Measurements from ENCODE around the gene STARD9.

STARD9 gene

GRCh38 chr15:42584031-42584765 is 8.8 kb downstream of the STARD9 start:
- TF ChIP-seq REST (IDR thresholded peaks at IDR 0.05; ENCODE audit: insufficient read depth in 1 of 2, low read depth in 2 of 2, low read length in 2 of 2) (no peak), FOXP2 (optimal IDR thresholded peaks at IDR 0.05; ENCODE audit: borderline replicate concordance, extremely low read depth, extremely low read length, insufficient read depth) (no peak), SIN3A (IDR thresholded peaks at IDR 0.05; ENCODE audit: borderline replicate concordance, insufficient read depth, low read length) (no peak), TAF1 (IDR thresholded peaks at IDR 0.05; ENCODE audit: borderline replicate concordance, insufficient read depth, low read length) (no peak), POLR2AphosphoS5 (IDR thresholded peaks at IDR 0.05; ENCODE audit: low read depth, low read length) (no peak)

GRCh38 chr15:42590619-42591237 is 15.3 kb downstream of the STARD9 start:
- TF ChIP-seq REST (IDR thresholded peaks at IDR 0.05; ENCODE audit: insufficient read depth in 1 of 2, low read depth in 2 of 2, low read length in 2 of 2) = no peak
- no peak for TF ChIP-seq FOXP2 (optimal IDR thresholded peaks at IDR 0.05; ENCODE audit: borderline replicate concordance, extremely low read depth, extremely low read length, insufficient read depth)
- no peak for TF ChIP-seq SIN3A (IDR thresholded peaks at IDR 0.05; ENCODE audit: borderline replicate concordance, insufficient read depth, low read length)

- TF ChIP-seq POLR2AphosphoS5 (IDR thresholded peaks at IDR 0.05; ENCODE audit: low read depth, low read length) (no peak), SIN3A (IDR thresholded peaks at IDR 0.05; ENCODE audit: borderline replicate concordance, insufficient read depth, low read length) (no peak), REST (IDR thresholded peaks at IDR 0.05; ENCODE audit: insufficient read depth in 1 of 2, low read depth in 2 of 2, low read length in 2 of 2) (no peak), FOXP2 (optimal IDR thresholded peaks at IDR 0.05; ENCODE audit: borderline replicate concordance, extremely low read depth, extremely low read length, insufficient read depth) (no peak), TAF1 (IDR thresholded peaks at IDR 0.05; ENCODE audit: borderline replicate concordance, insufficient read depth, low read length) (no peak)
Measured at GRCh38 chr15:42591238-42591934, 16.0 kb downstream of the STARD9 start.

- TF ChIP-seq FOXP2 (optimal IDR thresholded peaks at IDR 0.05; ENCODE audit: borderline replicate concordance, extremely low read depth, extremely low read length, insufficient read depth) = no peak
- TF ChIP-seq REST (IDR thresholded peaks at IDR 0.05; ENCODE audit: insufficient read depth in 1 of 2, low read depth in 2 of 2, low read length in 2 of 2) = no peak
- TF ChIP-seq POLR2AphosphoS5 (IDR thresholded peaks at IDR 0.05; ENCODE audit: low read depth, low read length) = no peak
- TF ChIP-seq TAF1 (IDR thresholded peaks at IDR 0.05; ENCODE audit: borderline replicate concordance, insufficient read depth, low read length) = no peak
- TF ChIP-seq SIN3A (IDR thresholded peaks at IDR 0.05; ENCODE audit: borderline replicate concordance, insufficient read depth, low read length) = no peak
Measured at GRCh38 chr15:42592716-42593115, 17.3 kb downstream of the STARD9 start.
